PC-3 (cell line): ENCODE results near the gene MAP3K21. TPM values are rescaled to one million over a fixed set of nuclear protein-coding genes. Genes with fewer than 3 reads are reported as not detected.

Experiments
- ATAC-seq: fragments of 200-7000 bp; cut with Tn5 transposase; 2 replicates; pipeline ENCODE4 v1.9.1; 2020; ENCODE audit warnings: mild to moderate bottlenecking, moderate library complexity
- BruUV-seq: library from RNA; stranded (reverse); fragments of 400-500 nt; replicated peaks from 2 replicates; lab custom pipeline; 2021; lab: Mats Ljungman, UMichigan
- CTCF ChIA-PET: fragments of 300-600 bp; sonication (Branson Sonifier 250); formaldehyde crosslinking; loops from one replicate; lab custom pipeline; 2022; ENCODE audit warnings: antibody characterized with exemption; lab: Charles Lee
- POLR2A ChIA-PET: fragments of 300-600 bp; sonication (Branson Sonifier 250); formaldehyde crosslinking; loops from one replicate; lab custom pipeline; 2022; ENCODE audit warnings: antibody characterized with exemption; ENCODE audit not compliant: unreplicated experiment; lab: Charles Lee
- DNase-seq: peaks from one replicate; pipeline ENCODE4 v3.0.0-alpha.2; 2015
- H2AFZ ChIP-seq: fragments of 300-600 bp; sonication (generic); 2 replicates; pipeline ENCODE4 v1.6.0; 2016; ENCODE audit warnings: antibody characterized with exemption, low read length
- H3F3A ChIP-seq: fragments of 300-600 bp; sonication (generic); one replicate; pipeline ENCODE4 v1.6.0; 2017; ENCODE audit warnings: antibody characterized with exemption, low read length, control low read depth, mild to moderate bottlenecking; ENCODE audit not compliant: unreplicated experiment
- H3K27ac ChIP-seq: fragments of 300-600 bp; sonication (generic); 2 replicates; pipeline ENCODE4 v1.5.1; 2016; ENCODE audit warnings: mild to moderate bottlenecking, low read length
- H3K27me3 ChIP-seq: fragments of 300-600 bp; sonication (generic); 2 replicates; pipeline ENCODE4 v1.6.1; 2016; ENCODE audit warnings: low read length, mixed read lengths
- H3K36me3 ChIP-seq: fragments of 300-600 bp; sonication (generic); 2 replicates; pipeline ENCODE4 v1.6.1; 2016; ENCODE audit warnings: low read depth, mixed run types, low read length, mixed read lengths
- H3K4me1 ChIP-seq: fragments of 300-600 bp; sonication (generic); 2 replicates; pipeline ENCODE4 v1.5.1; 2016; ENCODE audit warnings: low read length; ENCODE audit not compliant: insufficient read depth
- H3K4me2 ChIP-seq: fragments of 300-600 bp; sonication (generic); 2 replicates; pipeline ENCODE4 v1.6.0; 2016; ENCODE audit warnings: low read length
- H3K4me3 ChIP-seq: fragments of 300-600 bp; sonication (generic); 2 replicates; pipeline ENCODE4 v1.5.1; 2016; ENCODE audit warnings: mild to moderate bottlenecking, low read length, mixed read lengths
- H3K79me2 ChIP-seq: fragments of 300-600 bp; sonication (generic); 2 replicates; pipeline ENCODE4 v1.6.1; 2017; ENCODE audit warnings: low read length, mixed read lengths
- H3K9ac ChIP-seq: fragments of 300-600 bp; sonication (generic); 2 replicates; pipeline ENCODE4 v1.6.0; 2016; ENCODE audit warnings: mild to moderate bottlenecking, low read length
- H3K9me2 ChIP-seq: fragments of 300-600 bp; sonication (generic); replicated peaks from 2 replicates; pipeline ENCODE4 v1.6.1; 2016; ENCODE audit warnings: mixed run types, low read length, mixed read lengths
- H3K9me3 ChIP-seq: fragments of 300-600 bp; sonication (generic); 2 replicates; pipeline ENCODE4 v1.6.1; 2016; ENCODE audit warnings: low read length, mixed read lengths
- H4K20me1 ChIP-seq: fragments of 300-600 bp; sonication (generic); 2 replicates; pipeline ENCODE4 v1.6.1; 2016; ENCODE audit warnings: low read length, mixed read lengths
- CTCF ChIP-seq: fragments of 300-600 bp; sonication (generic); conservative IDR thresholded peaks from 2 replicates; pipeline ENCODE4 v1.5.1; 2017; ENCODE audit warnings: antibody characterized with exemption, low read depth, mild to moderate bottlenecking, low read length
- EZH2 ChIP-seq: fragments of 300-600 bp; sonication (generic); IDR thresholded peaks from one replicate; pipeline ENCODE4 v1.6.1; 2017; ENCODE audit warnings: antibody characterized with exemption, mild to moderate bottlenecking, low read length; ENCODE audit not compliant: unreplicated experiment
- EZH2phosphoT487 ChIP-seq: fragments of 300-600 bp; sonication (generic); IDR thresholded peaks from 2 replicates; pipeline ENCODE4 v1.6.1; 2018; ENCODE audit warnings: mild to moderate bottlenecking, antibody characterized with exemption, low read length, borderline replicate concordance
- intact Hi-C: fragments of 100-400 bp; cut with micrococcal nuclease; formaldehyde crosslinking; loops from 2 replicates; pipeline ENCODE4 v1.9.0; 2023
- total RNA-seq: library from RNA; depleted of rRNA; stranded (reverse); fragments of >200 nt; gene quantifications from 2 replicates; pipeline ENCODE4 v1.2.3, GENCODE V29; 2014

MAP3K21 gene
- total RNA-seq, 1 experiment from 2014 or later = 13.7 TPM

- H2AFZ ChIP-seq = no peak overlapping the region
- H3K27ac ChIP-seq = no peak overlapping the region
- H3K9me2 ChIP-seq = no peaks in the 10 kb centered on the region
- no peaks in the 10 kb centered on the region for H3K27me3 ChIP-seq
- BruUV-seq = no TSS peak
- ChIA-PET CTCF (no interaction called here), POLR2A (no interaction called here)
- DNase-seq = no peak
- no peak overlapping the region for H3K4me3 ChIP-seq
- H3K36me3 ChIP-seq = no peaks in the 10 kb centered on the region
- peak overlapping the region; percentile 17 for H3K4me2 ChIP-seq
- intact Hi-C loops = no loop called here
- peaks cover 12% of the 10 kb centered on the region; the same call in 1 of the 2 replicates for H4K20me1 ChIP-seq
- H3F3A ChIP-seq = no peaks in the 10 kb centered on the region
- peaks cover 16% of the 10 kb centered on the region for H3K4me1 ChIP-seq
- H3K9me3 ChIP-seq = no peaks in the 10 kb centered on the region
- ATAC-seq = no peak
- TF ChIP-seq EZH2phosphoT487 (no peak), EZH2 (no peak)
- no peak overlapping the region for H3K9ac ChIP-seq
- H3K79me2 ChIP-seq = peaks cover 77% of the 10 kb centered on the region
Observed at GRCh38 chr1:233331676-233332519, 4.4 kb downstream of the MAP3K21 start.

GRCh38 chr1:233333086-233333485 is 5.6 kb downstream of the MAP3K21 start:
- H3K27ac ChIP-seq = no peak overlapping the region
- no peaks in the 10 kb centered on the region for H3K9me3 ChIP-seq
- H3F3A ChIP-seq = no peaks in the 10 kb centered on the region
- peaks cover 12% of the 10 kb centered on the region; the same call in 1 of the 2 replicates for H4K20me1 ChIP-seq
- H3K4me1 ChIP-seq = peaks cover 16% of the 10 kb centered on the region
- no peak overlapping the region for H2AFZ ChIP-seq
- no peak overlapping the region for H3K4me2 ChIP-seq
- no peak overlapping the region for H3K9ac ChIP-seq
- ATAC-seq = no peak
- H3K36me3 ChIP-seq = no peaks in the 10 kb centered on the region
- ChIA-PET POLR2A (no interaction called here), CTCF (no interaction called here)
- DNase-seq = no peak
- H3K9me2 ChIP-seq = no peaks in the 10 kb centered on the region
- no peak overlapping the region for H3K4me3 ChIP-seq
- no peaks in the 10 kb centered on the region for H3K27me3 ChIP-seq
- intact Hi-C loops = no loop called here
- peaks cover 88% of the 10 kb centered on the region for H3K79me2 ChIP-seq
- TF ChIP-seq EZH2phosphoT487 (no peak), EZH2 (no peak), CTCF (no peak)
- BruUV-seq = no TSS peak

- no peaks in the 10 kb centered on the region for H3K9me3 ChIP-seq
- H3K4me2 ChIP-seq = no peak overlapping the region
- H3K79me2 ChIP-seq = peaks cover 90% of the 10 kb centered on the region
- H4K20me1 ChIP-seq = peaks cover 12% of the 10 kb centered on the region; the same call in 1 of the 2 replicates
- no peak overlapping the region for H3K4me3 ChIP-seq
- H3K9ac ChIP-seq = no peak overlapping the region
- no peaks in the 10 kb centered on the region for H3K27me3 ChIP-seq
- ChIA-PET CTCF (no interaction called here), POLR2A (interaction anchor here (0.6 kb wide), 1 partner anchor 79 kb away, joined by 3 read pairs; no protein-coding TSS in a partner anchor)
- no peaks in the 10 kb centered on the region for H3K9me2 ChIP-seq
- H3K36me3 ChIP-seq = no peaks in the 10 kb centered on the region
- no peak for ATAC-seq
- no peak overlapping the region for H2AFZ ChIP-seq
- DNase-seq = no peak
- no peaks in the 10 kb centered on the region for H3F3A ChIP-seq
- no peak overlapping the region for H3K27ac ChIP-seq
- TF ChIP-seq EZH2phosphoT487 (no peak), EZH2 (no peak), CTCF (no peak)
- intact Hi-C loops = no loop called here
- H3K4me1 ChIP-seq = peaks cover 16% of the 10 kb centered on the region
- no TSS peak for BruUV-seq
Observed at GRCh38 chr1:233334092-233334491, 6.6 kb downstream of the MAP3K21 start.
